Measurements from ENCODE around the gene FGFBP2. TPM values are rescaled to one million over a fixed set of nuclear protein-coding genes. Genes with fewer than 3 reads are reported as not detected.

FGFBP2 gene
- total RNA-seq, 1 experiment from 2014 or later = not detected

- no peaks in the 10 kb centered on the region for H3K79me2 ChIP-seq (ENCODE audit: low read depth)
- H3F3A ChIP-seq (ENCODE audit: insufficient read depth, low read depth) = peaks cover 9% of the 10 kb centered on the region; the same call in 1 of the 2 replicates
- no peak overlapping the region for H3K4me3 ChIP-seq
- H3K27me3 ChIP-seq (ENCODE audit: insufficient read depth, low read depth) = no peaks in the 10 kb centered on the region
- no peaks in the 10 kb centered on the region for H4K20me1 ChIP-seq (ENCODE audit: insufficient read depth)
- H3K4me1 ChIP-seq (replicated peaks; ENCODE audit: insufficient read depth) = peaks cover 19% of the 10 kb centered on the region
- intact Hi-C loops (cut with micrococcal nuclease; ENCODE audit: unreplicated experiment) = no loop called here
- no peak overlapping the region for H3K4me2 ChIP-seq
- BruUV-seq (replicated peaks) = no TSS peak
- no peaks in the 10 kb centered on the region for H3K9me3 ChIP-seq (ENCODE audit: insufficient read depth, low read depth)
- TF ChIP-seq, protein P1, sequence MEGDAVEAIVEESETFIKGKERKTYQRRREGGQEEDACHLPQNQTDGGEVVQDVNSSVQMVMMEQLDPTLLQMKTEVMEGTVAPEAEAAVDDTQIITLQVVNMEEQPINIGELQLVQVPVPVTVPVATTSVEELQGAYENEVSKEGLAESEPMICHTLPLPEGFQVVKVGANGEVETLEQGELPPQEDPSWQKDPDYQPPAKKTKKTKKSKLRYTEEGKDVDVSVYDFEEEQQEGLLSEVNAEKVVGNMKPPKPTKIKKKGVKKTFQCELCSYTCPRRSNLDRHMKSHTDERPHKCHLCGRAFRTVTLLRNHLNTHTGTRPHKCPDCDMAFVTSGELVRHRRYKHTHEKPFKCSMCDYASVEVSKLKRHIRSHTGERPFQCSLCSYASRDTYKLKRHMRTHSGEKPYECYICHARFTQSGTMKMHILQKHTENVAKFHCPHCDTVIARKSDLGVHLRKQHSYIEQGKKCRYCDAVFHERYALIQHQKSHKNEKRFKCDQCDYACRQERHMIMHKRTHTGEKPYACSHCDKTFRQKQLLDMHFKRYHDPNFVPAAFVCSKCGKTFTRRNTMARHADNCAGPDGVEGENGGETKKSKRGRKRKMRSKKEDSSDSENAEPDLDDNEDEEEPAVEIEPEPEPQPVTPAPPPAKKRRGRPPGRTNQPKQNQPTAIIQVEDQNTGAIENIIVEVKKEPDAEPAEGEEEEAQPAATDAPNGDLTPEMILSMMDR (conservative IDR thresholded peaks at IDR 0.05) = no peak
- TF ChIP-seq EZH2 (IDR thresholded peaks at IDR 0.05; ENCODE audit: low read depth) = no peak
- no peak for DNase-seq
- no peak overlapping the region for H2AFZ ChIP-seq
- CTCF ChIA-PET = no interaction called here
- POLR2A ChIA-PET (ENCODE audit: unreplicated experiment) = no interaction called here
- H3K27ac ChIP-seq = no peak overlapping the region
- H3K9me2 ChIP-seq (ENCODE audit: insufficient read depth) = no peaks in the 10 kb centered on the region
- no peaks in the 10 kb centered on the region for H3K36me3 ChIP-seq (ENCODE audit: low read depth)
These were observed 20.7 kb downstream of the FGFBP2 start for GRCh38 chr4:15942283-15942682.

DNA sequence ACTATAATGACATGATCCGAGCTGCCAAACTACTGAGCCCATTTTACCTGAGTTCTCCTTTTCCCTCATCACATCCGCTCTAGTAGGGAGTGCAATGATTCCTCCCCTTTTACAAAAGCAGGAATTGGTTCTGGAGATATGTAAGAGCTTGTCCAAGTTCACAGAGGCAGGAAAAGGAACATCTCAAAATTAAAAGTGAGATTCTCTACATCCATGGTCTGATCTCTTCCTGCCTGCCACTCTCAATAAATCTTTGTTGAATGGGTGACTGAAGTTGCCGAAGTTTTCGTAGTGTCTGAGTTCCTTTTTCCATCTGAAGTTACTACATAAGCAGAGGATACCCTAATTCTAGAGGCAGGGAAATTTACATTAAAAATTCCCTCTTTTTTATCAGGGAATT is 24.3 kb downstream of the FGFBP2 start, which contains the start of gene FGFBP1:
Gene FGFBP1 (minus strand): TSS at position 101 of the 400 bp plus-strand sequence. CDS start 2,108 bp downstream, outside the sequence.
- Histone ChIP-seq H3K4me2 (peak within 1 kb of the TSS; percentile 64), H3K27me3 (ENCODE audit: insufficient read depth, low read depth) (no peaks in the 10 kb centered on the region), H3F3A (ENCODE audit: insufficient read depth, low read depth) (peaks cover 9% of the 10 kb centered on the region; the same call in 1 of the 2 replicates), H2AFZ (peak within 1 kb of the TSS; percentile 24; the same call in 1 of the 2 replicates), H3K36me3 (ENCODE audit: low read depth) (no peaks in the 10 kb centered on the region), H3K4me1 (replicated peaks; ENCODE audit: insufficient read depth) (peaks cover 27% of the 10 kb centered on the region), H4K20me1 (ENCODE audit: insufficient read depth) (no peaks in the 10 kb centered on the region), H3K27ac (peak within 1 kb of the TSS; percentile 34; the same call in 1 of the 2 replicates), H3K4me3 (peak within 1 kb of the TSS; percentile 34; the same call in 1 of the 2 replicates), H3K9me2 (ENCODE audit: insufficient read depth) (no peaks in the 10 kb centered on the region), H3K79me2 (ENCODE audit: low read depth) (no peaks in the 10 kb centered on the region), H3K9me3 (ENCODE audit: insufficient read depth, low read depth) (no peaks in the 10 kb centered on the region)
- BruUV-seq (replicated peaks) = no TSS peak
- intact Hi-C loops (cut with micrococcal nuclease; ENCODE audit: unreplicated experiment) = loop anchor here (5.0 kb wide), 1 partner anchor 56 kb away; no protein-coding TSS in a partner anchor
- CTCF ChIA-PET = no interaction called here
- POLR2A ChIA-PET (ENCODE audit: unreplicated experiment) = interaction anchor here (0.6 to 1.0 kb wide), 3 partner anchors 18 to 321 kb away, joined by 3 to 4 read pairs (median 3); no protein-coding TSS in a partner anchor
- no peak for TF ChIP-seq EZH2 (IDR thresholded peaks at IDR 0.05; ENCODE audit: low read depth)
- TF ChIP-seq, protein P1 (conservative IDR thresholded peaks at IDR 0.05) = no peak
- no peak for DNase-seq

- no peak for TF ChIP-seq EZH2 (IDR thresholded peaks at IDR 0.05; ENCODE audit: low read depth)
- TF ChIP-seq, protein P1 (conservative IDR thresholded peaks at IDR 0.05) = no peak
- Histone ChIP-seq H3K27me3 (ENCODE audit: insufficient read depth, low read depth) (no peaks in the 10 kb centered on the region), H3K4me3 (peak overlapping the region; percentile 34; the same call in 1 of the 2 replicates), H4K20me1 (ENCODE audit: insufficient read depth) (no peaks in the 10 kb centered on the region), H3K9me2 (ENCODE audit: insufficient read depth) (no peaks in the 10 kb centered on the region), H3K4me1 (replicated peaks; ENCODE audit: insufficient read depth) (peaks cover 27% of the 10 kb centered on the region), H2AFZ (peak overlapping the region; percentile 24; the same call in 1 of the 2 replicates), H3F3A (ENCODE audit: insufficient read depth, low read depth) (peaks cover 9% of the 10 kb centered on the region; the same call in 1 of the 2 replicates), H3K79me2 (ENCODE audit: low read depth) (no peaks in the 10 kb centered on the region), H3K4me2 (peak overlapping the region; percentile 64), H3K36me3 (ENCODE audit: low read depth) (no peaks in the 10 kb centered on the region), H3K27ac (peak overlapping the region; percentile 34; the same call in 1 of the 2 replicates), H3K9me3 (ENCODE audit: insufficient read depth, low read depth) (no peaks in the 10 kb centered on the region)
- intact Hi-C loops (cut with micrococcal nuclease; ENCODE audit: unreplicated experiment) = loop anchor here (5.0 kb wide), 1 partner anchor 56 kb away; no protein-coding TSS in a partner anchor
- ChIA-PET POLR2A (ENCODE audit: unreplicated experiment) (interaction anchor here (1.0 kb wide), 1 partner anchor 17 kb away, joined by 4 read pairs; no protein-coding TSS in a partner anchor), CTCF (no interaction called here)
- no TSS peak for BruUV-seq (replicated peaks)
- DNase-seq = peak; percentile 71 to 72
These were observed 24.8 kb downstream of the FGFBP2 start for GRCh38 chr4:15938182-15938581.

Data from PC-9 (cell line).